OCI-LY7 (cell line): ENCODE results near the gene IRF8. TPM values are rescaled to one million over a fixed set of nuclear protein-coding genes. Genes with fewer than 3 reads are reported as not detected.

ENCODE experiments used
- BruUV-seq: library from RNA; stranded (reverse); fragments of 400-500 nt; replicated peaks from 2 replicates; lab custom pipeline; 2021; lab: Mats Ljungman, UMichigan
- CTCF ChIA-PET: fragments of 300-600 bp; sonication (Branson Sonifier 250); formaldehyde crosslinking; loops from one replicate; lab custom pipeline; 2022; ENCODE audit warnings: antibody characterized with exemption; ENCODE audit not compliant: unreplicated experiment; lab: Charles Lee
- POLR2A ChIA-PET: fragments of 300-600 bp; sonication (Branson Sonifier 250); formaldehyde crosslinking; loops from one replicate; lab custom pipeline; 2022; ENCODE audit warnings: antibody characterized with exemption; lab: Charles Lee
- DNase-seq: peaks from one replicate; pipeline ENCODE4 v3.0.0-alpha.2; 2015; ENCODE audit warnings: low spot score
- H2AFZ ChIP-seq: fragments of 200-600 bp; sonication (generic), shearing (Covaris generic); 2 replicates; pipeline ENCODE4 v1.6.1; 2014; ENCODE audit warnings: mild to moderate bottlenecking, antibody characterized with exemption, low read length, moderate library complexity
- H3K27ac ChIP-seq: fragments of 200-600 bp; sonication (generic); 2 replicates; pipeline ENCODE4 v1.5.1; 2014; ENCODE audit warnings: mixed run types, low read depth, mild to moderate bottlenecking, moderate library complexity, low read length, inconsistent platforms; ENCODE audit not compliant: poor library complexity, severe bottlenecking
- H3K36me3 ChIP-seq: fragments of 200-600 bp; sonication (generic); 2 replicates; pipeline ENCODE4 v1.6.1; 2014; ENCODE audit warnings: mild to moderate bottlenecking, antibody characterized with exemption, low read length, moderate library complexity, mixed read lengths; ENCODE audit not compliant: insufficient read depth
- H3K4me1 ChIP-seq: fragments of 200-600 bp; sonication (generic); 2 replicates; pipeline ENCODE4 v1.5.1; 2014; ENCODE audit warnings: mild to moderate bottlenecking, low read length; ENCODE audit not compliant: insufficient read depth, poor library complexity, severe bottlenecking
- H3K4me2 ChIP-seq: fragments of 200-600 bp; sonication (generic); 2 replicates; pipeline ENCODE4 v1.6.1; 2014; ENCODE audit warnings: mild to moderate bottlenecking, low read length
- H3K4me3 ChIP-seq: fragments of 200-600 bp; sonication (generic); 2 replicates; pipeline ENCODE4 v1.5.1; 2014; ENCODE audit warnings: mild to moderate bottlenecking, low read depth, low read length; ENCODE audit not compliant: poor library complexity, severe bottlenecking
- H3K79me2 ChIP-seq: fragments of 200-600 bp; sonication (generic); 2 replicates; pipeline ENCODE4 v1.6.1; 2016; ENCODE audit warnings: low read depth, mild to moderate bottlenecking, low read length, moderate library complexity, mixed read lengths; ENCODE audit not compliant: insufficient read depth
- H3K9me2 ChIP-seq: fragments of 200-600 bp; sonication (generic); 2 replicates; pipeline ENCODE4 v1.6.1; 2016; ENCODE audit warnings: mild to moderate bottlenecking, low read length, mixed read lengths; ENCODE audit not compliant: insufficient read depth
- H3K9me3 ChIP-seq: fragments of 200-600 bp; sonication (generic); 2 replicates; pipeline ENCODE4 v1.6.1; 2014; ENCODE audit warnings: mild to moderate bottlenecking, mixed run types, low read length, mixed read lengths
- H4K20me1 ChIP-seq: fragments of 200-600 bp; sonication (generic); 2 replicates; pipeline ENCODE4 v1.6.1; 2014; ENCODE audit warnings: mild to moderate bottlenecking, antibody characterized with exemption, low read length, moderate library complexity, mixed read lengths; ENCODE audit not compliant: insufficient read depth
- CTCF ChIP-seq: fragments of 200-600 bp; sonication (generic); conservative IDR thresholded peaks from 2 replicates; pipeline ENCODE4 v1.5.1; 2014; ENCODE audit warnings: mild to moderate bottlenecking, antibody characterized with exemption, low read length, moderate library complexity, mixed read lengths
- EZH2phosphoT487 ChIP-seq: fragments of 200-600 bp; sonication (generic); IDR thresholded peaks from 2 replicates; pipeline ENCODE4 v1.6.1; 2018; ENCODE audit warnings: low read depth, borderline replicate concordance, mild to moderate bottlenecking, mixed run types, antibody characterized with exemption, low read length, moderate library complexity, mixed read lengths
- intact Hi-C: fragments of 100-400 bp; cut with micrococcal nuclease; formaldehyde crosslinking; loops from one replicate; pipeline ENCODE4 v1.10.0; 2022; ENCODE audit not compliant: unreplicated experiment
- total RNA-seq, 2 experiments: library from RNA; depleted of rRNA in 1 of 2; stranded (reverse); fragments of >200 nt in 1 of 2; shearing (Covaris generic) in 1 of 2; gene quantifications; 2 replicates each; pipeline ENCODE4 v1.2.3, GENCODE V29; 2014 to 2022

IRF8 gene
- total RNA-seq, 2 experiments from 2014 or later: 181 to 224 TPM

- DNase-seq: peak; percentile 37
- intact Hi-C loops: loop anchor here (1.0 to 10.0 kb wide), 3 partner anchors 10 to 1476 kb away; partner anchors contain the start of genes FBXO31 and IRF8
- Histone ChIP-seq H3K27ac (peak overlapping the region; percentile 99), H3K9me2 (no peaks in the 10 kb centered on the region), H3K4me2 (peak overlapping the region; percentile 85), H4K20me1 (no peaks in the 10 kb centered on the region), H3K79me2 (peaks cover 83% of the 10 kb centered on the region), H3K9me3 (no peaks in the 10 kb centered on the region), H2AFZ (no peak overlapping the region), H3K4me1 (peaks cover 99% of the 10 kb centered on the region), H3K36me3 (peaks cover 89% of the 10 kb centered on the region), H3K4me3 (peak overlapping the region; percentile 60)
- CTCF ChIA-PET: interaction anchor here (1.9 kb wide), 1 partner anchor 9 kb away, joined by 5 read pairs; no protein-coding TSS in a partner anchor
- POLR2A ChIA-PET: interaction anchor here (0.9 to 4.1 kb wide), 5 partner anchors 9 to 81 kb away, joined by 3 to 27 read pairs (median 4); partner anchors contain the start of gene IRF8
- no peak for TF ChIP-seq CTCF
- TF ChIP-seq EZH2phosphoT487: no peak
- TSS peak; percentile 23 for BruUV-seq
Observed at GRCh38 chr16:85908889-85909589, 10.1 kb downstream of the IRF8 start.

- ChIA-PET POLR2A (interaction anchor here (0.9 to 4.1 kb wide), 4 partner anchors 11 to 80 kb away, joined by 3 to 27 read pairs (median 4); partner anchors contain the start of gene IRF8), CTCF (interaction anchor here (0.6 kb wide), 2 partner anchors 10 to 77 kb away, joined by 3 to 5 read pairs; no protein-coding TSS in a partner anchor)
- H2AFZ ChIP-seq: no peak overlapping the region
- H3K79me2 ChIP-seq: peaks cover 71% of the 10 kb centered on the region
- peak; percentile 78 for DNase-seq
- no peaks in the 10 kb centered on the region for H3K9me3 ChIP-seq
- H3K4me3 ChIP-seq: peak overlapping the region; percentile 60
- intact Hi-C loops: loop anchor here (1.0 to 10.0 kb wide), 4 partner anchors 8 to 1475 kb away; partner anchors contain the start of gene FBXO31
- H3K27ac ChIP-seq: peak overlapping the region; percentile 99
- TF ChIP-seq EZH2phosphoT487 (no peak), CTCF (no peak)
- no TSS peak for BruUV-seq
- no peaks in the 10 kb centered on the region for H3K9me2 ChIP-seq
- peak overlapping the region; percentile 85 for H3K4me2 ChIP-seq
- peaks cover 89% of the 10 kb centered on the region for H3K36me3 ChIP-seq
- H4K20me1 ChIP-seq: no peaks in the 10 kb centered on the region
- peaks cover 92% of the 10 kb centered on the region for H3K4me1 ChIP-seq
Observed at GRCh38 chr16:85909932-85910853, 11.2 kb downstream of the IRF8 start.
